Suppressor macrophage (primary cell): ENCODE results near the gene PRXL2B.
"Not testable (repeated sequence)": the region's sequence is repeated elsewhere in the genome, so short reads cannot be mapped to it uniquely, and the experiment has no call there.

Experiments
- DNase-seq, 4 experiments: peaks; one replicate each; pipeline ENCODE4 v3.0.0-alpha.2; 2020 to 2022

The PRXL2B gene

DNA sequence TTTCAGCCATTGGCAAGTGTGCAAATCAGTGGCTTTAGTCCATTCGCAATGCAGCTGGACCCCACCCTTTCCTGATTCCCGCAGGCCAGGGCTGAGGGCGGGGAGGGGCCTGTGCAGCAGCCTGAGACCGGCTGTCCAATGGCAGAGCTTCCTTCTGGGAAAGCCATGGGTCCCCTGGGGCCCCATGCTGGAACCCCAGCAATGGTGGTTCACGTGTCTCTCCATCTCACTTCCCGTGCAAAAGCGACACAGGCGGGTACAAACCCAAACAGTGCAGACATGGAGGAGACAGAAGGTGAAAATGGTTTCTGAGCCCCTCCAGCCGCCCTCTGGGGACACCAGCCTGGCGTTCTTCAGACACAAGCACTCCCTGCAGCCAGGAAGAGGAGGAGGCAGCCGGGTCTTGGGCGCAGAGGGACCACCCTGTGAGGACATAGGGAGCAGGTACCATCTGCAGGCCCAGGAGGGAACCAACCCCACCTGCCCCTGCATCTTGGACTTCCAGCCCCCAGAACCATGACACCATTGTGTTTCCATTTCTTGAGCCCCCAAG is 36.2 kb upstream of the PRXL2B start:
- not testable (repeated sequence) for DNase-seq

DNA sequence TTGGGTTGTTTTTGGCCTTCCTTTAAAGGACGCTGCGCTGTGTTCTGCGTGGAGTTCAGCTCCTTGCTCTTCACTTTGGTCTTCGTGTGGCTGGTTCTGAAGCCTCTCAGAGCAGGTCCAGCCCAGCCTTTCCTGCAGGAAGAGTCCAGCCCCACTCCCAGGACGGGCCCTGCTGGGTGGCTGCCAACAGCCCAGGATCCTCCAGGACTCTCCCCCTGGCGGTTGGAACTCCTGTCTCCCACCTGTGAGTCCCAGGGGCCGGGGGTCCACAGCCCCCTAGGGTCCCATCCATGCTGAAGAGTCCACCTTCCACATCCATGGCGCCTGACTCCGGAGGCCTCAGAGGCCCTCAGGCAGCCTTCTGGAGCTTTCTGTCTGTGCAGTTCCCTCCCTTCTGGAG is 35.0 kb upstream of the PRXL2B start:
- DNase-seq = not testable (repeated sequence)

DNA sequence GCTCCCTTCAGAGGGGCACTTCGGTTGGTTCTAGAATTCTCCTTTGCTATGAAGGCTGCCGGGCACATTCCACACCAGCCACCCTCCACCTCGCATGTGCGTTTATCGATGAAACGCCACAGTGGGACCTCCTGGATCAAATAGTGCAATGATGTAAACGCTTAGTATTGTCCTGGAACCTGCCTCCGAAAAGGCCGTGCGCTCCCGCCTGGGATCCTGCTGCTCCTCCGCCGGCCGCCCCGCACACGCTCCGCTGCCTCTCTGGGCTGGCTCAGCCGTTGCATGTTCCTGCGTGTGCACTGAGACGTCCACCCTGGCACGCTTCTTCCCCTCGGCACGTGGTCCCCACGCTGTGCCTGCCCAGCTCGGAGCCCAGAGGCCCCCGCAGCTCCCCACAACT is 34.4 kb upstream of the PRXL2B start:
- DNase-seq = no peak

DNA sequence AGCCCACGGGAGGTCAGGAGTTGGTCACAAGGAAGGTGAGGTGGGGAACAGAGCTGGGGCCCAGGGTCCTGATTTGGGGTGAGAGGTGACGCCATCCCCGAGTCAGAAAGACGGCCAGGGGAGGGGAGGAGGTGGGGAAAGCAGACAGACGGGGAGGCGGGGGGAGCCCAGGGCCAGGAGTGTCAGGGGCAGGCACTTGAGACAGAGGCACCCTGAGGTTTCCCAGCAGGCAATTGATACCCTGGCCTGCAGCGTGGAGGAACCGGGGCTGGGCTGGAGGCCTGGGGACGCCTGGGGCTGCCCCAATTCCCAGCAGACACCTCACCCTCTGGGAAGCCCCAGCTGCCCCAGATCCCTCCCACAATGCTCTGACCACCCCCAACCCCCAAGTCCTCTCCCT is 33.5 kb upstream of the PRXL2B start:
- not testable (repeated sequence) for DNase-seq

DNA sequence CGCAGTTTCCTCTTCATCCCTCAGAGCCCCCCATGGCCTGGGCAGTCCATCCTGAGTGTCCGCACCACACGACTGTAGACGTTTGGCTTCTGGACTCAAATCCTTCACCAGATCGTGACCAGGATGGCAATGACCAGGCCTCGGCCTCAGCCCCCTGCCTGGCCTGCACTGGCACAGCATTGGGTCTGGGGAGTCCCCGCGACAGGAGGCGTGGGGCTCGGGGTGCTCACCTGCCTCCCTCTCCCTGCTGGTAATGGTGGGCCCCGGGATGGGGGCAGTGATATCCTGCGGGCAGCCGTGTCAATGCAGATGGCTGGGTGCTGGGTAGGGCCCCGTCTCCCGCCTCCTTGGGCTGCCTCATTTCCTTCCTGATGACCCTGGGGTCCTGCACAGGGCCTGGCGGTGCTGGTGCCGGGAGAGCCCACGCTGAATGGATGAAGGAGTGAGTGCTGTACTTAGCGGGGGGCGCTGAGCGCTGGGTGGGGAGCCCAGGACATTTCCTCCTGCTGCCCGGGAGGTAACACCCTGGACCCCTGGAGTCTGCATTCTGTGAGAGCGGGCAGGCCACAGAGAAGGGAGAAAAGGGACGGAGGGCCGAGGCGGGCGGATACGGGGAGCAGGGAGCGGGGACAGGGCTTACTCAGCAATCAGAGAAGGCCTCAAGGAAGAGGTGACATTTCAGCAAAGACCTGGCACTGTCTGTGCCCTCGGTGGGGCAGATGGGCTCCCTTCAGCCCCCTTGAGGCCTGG is 32.5 kb upstream of the PRXL2B start:
- DNase-seq = no peak

DNA sequence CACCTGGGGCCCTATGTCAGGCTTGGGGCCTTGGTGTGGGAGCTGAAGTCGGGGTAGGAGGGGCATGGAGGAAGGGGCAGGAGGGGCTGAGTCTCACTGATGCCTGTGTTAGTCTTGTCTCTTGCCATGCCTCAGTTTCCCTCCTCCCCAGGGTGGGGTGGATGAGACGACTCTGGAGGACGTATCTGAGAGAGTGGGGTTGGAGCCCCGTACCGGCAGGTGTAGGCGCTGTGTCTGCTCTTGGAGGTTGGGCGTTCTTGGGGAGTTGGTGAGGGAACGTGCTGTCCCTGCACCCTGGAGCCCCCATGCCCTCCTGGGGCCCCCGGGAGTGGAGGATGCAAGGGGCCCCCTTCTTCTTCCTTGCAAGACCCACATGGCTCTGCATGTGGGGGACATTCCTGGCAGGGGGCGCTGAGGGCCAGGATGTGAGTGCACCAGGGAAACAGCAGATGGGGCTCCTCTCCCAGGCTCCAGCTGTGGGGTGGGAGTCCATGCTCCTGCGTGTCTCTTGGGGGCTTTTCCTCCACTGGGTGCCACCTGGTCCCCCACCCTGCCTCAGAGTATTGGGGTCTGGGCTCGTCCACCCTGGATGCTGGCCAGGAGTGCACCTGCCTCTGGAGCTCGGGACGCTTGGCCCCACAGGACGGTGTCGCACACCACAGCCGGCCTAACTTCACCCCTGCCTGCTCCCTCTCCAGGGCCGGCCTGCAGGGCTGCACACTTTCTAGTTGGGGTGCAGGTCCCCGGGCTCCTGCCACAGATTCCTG is 31.8 kb upstream of the PRXL2B start:
- DNase-seq = peak; percentile 51 to 79 (median 66)

DNA sequence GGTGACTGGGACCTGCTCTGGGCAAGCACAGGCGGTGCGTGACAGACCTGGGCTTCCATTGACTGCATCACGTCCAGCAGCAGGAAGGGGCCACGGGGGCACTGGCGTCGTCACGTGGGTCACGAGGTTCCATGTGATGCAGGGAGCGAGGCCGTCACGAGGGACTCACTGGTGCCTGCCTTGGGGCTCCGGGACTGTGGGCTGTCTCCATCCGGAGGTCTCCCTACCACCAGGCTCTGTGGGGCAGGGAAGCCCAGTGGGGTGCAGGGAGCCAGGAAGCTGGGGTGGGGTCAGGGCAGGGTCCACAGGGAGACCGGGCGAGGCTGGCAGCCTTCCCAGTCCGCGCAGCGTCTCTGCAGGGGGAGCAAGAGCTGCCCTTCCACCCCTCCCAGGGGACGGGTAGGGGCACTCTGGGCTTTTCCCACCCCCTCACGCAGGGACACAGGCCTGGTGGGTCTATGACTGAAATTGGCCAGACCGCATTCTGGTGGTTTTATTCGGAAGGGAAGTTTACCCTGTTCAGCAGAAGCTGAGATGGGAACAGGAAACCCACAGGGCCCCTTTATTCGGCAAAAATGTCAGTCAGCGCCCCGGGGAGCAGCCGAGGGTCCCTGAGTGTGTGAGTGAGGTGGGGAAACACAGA is 30.8 kb upstream of the PRXL2B start:
- peak; percentile 98 to 99 (median 98) for DNase-seq

DNA sequence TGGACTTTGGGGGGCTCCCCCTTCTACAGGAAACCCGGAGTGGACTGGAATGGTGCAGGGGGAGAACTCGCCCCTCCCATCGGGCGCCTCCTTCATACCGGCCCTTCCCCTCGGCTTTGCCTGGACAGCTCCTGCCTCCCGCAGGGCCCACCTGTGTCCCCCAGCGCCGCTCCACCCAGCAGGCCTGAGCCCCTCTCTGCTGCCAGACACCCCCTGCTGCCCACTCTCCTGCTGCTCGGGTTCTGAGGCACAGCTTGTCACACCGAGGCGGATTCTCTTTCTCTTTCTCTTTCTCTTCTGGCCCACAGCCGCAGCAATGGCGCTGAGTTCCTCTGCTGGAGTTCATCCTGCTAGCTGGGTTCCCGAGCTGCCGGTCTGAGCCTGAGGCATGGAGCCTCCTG is 30.3 kb upstream of the PRXL2B start, which contains the start of gene TNFRSF14:
TNFRSF14 (plus strand) TSS at position 95 of the 401 bp plus-strand sequence; CDS start at position 389, 294 bp downstream.
- peak in 1 of 4 experiments; percentile 78 for DNase-seq

DNA sequence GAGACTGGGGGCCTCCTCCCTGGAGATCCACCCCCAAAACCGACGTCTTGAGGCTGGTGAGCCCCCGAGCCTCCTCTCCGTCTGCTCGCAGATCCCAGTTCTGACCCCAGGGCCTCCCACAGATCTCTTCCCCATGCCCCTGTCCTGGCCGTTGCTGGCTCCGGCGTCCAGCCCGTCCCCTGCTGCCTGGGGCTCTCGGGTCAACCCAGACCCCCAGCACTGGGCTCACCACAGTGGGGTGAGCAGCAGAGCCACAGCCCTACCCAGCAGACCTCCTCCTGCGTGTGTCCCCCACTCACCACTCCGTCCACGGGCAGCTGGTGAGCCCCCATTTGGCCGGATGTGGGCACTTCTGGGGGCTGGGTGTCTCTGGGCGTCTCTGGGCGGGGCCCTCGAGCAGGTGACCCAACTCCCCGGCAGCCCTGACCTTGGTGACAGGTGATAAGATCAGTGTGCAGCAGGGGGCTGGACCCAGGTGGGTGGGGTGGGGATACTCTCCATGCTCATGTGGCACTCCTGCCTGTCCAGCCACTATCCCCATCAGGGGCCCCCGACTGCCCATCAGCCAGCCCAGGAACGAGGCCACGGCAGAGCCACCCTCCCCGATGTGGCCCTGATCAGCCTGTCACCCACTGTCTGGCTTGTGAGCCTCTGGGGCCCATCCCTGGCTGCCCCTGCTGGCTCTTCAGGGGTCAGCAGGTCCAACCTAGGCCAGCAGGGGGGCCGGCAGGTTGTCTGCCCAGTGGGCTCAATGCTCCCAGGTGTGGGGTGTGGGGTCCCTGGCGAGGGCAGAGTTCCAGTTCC is 29.7 kb upstream of the PRXL2B start:
- DNase-seq = peak; percentile 42 to 76 (median 56)

DNA sequence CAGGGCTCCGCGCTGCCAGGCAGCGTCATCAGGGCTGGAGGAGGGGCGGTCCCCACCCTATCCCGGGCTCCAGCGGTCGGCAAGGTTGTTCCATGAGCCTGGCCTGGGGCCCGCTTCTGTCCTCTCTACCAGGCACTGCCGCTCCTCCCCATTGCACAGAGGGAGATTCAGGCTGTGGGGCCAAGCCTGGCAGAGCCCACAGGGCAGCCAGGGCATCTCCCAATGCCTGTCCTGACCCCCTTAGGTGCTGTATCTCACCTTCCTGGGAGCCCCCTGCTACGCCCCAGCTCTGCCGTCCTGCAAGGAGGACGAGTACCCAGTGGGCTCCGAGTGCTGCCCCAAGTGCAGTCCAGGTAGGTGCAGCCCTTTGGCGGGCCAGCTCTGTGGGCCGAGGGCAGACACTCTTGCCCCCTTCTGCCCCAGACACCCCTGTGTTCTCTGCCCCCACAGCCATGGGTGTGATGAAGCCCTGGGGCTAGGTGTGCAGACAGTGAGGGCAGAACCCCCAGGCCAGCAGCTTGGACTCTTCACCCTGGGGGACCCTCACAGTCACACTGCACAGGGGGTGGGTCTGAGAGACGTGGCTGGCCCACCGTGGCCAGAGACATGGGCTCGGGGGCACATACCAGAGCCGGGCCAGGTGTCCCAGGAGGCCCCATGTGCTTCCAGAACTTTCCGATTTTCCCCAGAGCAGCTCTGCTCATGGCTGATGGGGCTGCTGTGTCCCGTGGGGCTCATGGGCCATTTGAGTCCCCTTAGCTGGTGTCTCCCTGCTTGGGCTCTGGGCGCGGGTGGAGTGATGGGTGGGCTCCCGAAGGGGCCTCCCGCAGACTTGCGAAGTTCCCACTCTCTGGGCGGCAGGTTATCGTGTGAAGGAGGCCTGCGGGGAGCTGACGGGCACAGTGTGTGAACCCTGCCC is 28.8 kb upstream of the PRXL2B start:
- DNase-seq = no peak

DNA sequence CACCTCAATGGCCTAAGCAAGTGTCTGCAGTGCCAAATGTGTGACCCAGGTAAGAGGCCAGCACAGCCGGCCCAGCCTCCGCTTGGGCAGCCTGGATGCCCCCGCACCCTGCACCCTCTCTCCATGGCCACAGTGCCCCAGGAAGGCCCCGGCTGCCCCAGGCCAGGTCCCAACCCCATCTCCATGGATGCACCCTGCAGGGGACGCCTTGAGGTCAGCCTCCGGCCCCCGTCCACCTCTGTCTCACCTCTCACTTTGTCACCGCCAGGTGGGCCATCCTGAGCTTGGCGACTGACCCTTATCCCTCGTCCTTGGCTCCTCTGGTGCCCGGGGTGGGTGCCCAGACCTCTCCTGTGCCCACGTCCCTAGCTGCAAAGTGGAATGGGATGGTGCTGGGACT is 28.2 kb upstream of the PRXL2B start:
- DNase-seq = peak in 1 of 4 experiments; percentile 9

DNA sequence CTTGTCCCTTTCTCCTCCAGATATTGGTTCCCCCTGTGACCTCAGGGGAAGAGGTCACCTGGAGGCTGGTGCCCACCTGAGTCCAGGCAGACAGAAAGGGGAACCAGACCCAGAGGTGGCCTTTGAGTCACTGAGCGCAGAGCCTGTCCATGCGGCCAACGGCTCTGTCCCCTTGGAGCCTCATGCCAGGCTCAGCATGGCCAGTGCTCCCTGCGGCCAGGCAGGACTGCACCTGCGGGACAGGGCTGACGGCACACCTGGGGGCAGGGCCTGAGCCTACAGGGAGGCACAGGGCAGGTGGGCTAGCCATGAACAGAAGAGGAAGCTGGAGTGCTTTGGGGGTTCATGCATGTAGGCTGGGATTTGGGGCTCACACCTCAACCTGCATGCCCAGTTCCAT is 27.7 kb upstream of the PRXL2B start:
- DNase-seq = no peak

DNA sequence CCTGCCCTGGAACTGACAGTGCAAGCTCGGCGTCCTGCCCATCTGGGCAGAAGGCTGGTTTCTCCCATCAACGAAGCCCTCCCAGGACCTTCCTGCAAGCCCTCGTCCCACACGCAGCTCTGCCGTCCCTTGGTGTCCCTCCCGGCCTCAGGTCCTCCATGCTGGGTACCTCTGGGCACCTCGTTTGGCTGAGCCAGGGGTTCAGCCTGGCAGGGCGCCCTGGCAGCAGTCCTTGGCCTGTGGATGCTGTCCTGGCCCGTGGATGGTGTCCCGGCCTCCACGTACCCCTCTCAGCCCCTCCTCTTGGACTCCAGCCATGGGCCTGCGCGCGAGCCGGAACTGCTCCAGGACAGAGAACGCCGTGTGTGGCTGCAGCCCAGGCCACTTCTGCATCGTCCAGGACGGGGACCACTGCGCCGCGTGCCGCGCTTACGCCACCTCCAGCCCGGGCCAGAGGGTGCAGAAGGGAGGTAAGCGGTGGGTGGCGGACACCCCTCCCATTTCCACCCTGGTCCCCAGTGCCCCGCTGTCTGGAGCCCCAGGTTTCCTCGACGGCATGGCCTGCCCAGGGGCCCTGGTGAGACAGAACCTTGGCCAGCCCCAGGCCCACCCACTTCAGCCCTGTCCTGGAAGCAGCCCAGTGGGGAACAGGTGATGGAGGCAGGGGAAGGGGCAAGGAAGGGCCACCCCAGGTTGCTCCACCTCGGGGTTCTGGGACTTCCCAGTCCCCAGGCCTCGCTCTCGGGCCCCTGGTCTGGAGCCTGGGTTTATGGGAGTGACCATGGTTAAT is 26.9 kb upstream of the PRXL2B start:
- DNase-seq = no peak

DNA sequence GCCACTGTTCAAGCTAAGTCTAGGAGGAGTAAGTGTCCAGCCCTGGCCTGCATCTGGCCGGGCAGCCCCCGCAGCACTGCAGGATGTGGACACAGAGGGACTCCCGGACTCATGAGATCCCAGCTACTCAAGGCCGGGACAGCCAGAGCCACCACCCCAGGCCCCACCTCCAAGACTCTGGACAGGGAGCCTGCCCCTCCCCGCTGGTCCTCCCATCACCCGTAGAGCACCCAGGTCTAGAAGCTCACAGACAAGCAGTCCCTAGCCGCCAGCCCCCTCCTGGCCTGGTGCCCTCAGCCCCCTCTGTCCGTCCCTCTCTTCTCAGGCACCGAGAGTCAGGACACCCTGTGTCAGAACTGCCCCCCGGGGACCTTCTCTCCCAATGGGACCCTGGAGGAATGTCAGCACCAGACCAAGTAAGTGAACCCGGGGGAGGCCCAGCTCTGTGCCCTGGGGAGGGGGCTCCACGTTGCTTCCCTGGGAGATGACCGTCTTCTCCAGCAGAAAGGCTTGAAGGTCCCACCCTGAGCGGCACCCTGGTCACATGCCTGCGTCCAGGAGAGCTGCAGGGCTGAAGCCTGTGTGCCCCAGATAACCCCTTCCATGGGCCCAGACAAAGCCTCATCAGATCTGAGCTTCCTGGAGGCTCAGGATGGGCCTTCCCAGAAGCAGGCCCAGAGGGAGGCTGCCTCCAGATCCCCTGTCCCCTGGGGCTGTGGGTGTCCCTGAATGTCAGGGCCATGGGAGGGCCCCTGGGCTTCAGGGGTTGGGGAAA is 26.1 kb upstream of the PRXL2B start:
- DNase-seq = peak in 1 of 4 experiments; percentile 5

DNA sequence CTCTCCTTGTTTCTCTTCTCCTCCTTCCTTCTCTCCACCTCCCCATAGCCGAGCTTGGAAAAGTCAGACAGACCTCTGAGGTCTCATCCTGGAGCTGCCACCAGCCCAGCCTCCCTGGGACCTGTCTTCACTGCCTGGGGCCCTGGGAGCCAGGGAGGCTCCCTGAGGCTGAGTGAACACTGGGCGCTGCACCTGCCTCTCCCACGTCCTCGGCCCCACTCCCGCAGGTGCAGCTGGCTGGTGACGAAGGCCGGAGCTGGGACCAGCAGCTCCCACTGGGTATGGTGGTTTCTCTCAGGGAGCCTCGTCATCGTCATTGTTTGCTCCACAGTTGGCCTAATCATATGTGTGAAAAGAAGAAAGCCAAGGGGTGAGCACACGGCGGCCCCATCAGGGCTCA is 25.1 kb upstream of the PRXL2B start:
- DNase-seq = no peak

DNA sequence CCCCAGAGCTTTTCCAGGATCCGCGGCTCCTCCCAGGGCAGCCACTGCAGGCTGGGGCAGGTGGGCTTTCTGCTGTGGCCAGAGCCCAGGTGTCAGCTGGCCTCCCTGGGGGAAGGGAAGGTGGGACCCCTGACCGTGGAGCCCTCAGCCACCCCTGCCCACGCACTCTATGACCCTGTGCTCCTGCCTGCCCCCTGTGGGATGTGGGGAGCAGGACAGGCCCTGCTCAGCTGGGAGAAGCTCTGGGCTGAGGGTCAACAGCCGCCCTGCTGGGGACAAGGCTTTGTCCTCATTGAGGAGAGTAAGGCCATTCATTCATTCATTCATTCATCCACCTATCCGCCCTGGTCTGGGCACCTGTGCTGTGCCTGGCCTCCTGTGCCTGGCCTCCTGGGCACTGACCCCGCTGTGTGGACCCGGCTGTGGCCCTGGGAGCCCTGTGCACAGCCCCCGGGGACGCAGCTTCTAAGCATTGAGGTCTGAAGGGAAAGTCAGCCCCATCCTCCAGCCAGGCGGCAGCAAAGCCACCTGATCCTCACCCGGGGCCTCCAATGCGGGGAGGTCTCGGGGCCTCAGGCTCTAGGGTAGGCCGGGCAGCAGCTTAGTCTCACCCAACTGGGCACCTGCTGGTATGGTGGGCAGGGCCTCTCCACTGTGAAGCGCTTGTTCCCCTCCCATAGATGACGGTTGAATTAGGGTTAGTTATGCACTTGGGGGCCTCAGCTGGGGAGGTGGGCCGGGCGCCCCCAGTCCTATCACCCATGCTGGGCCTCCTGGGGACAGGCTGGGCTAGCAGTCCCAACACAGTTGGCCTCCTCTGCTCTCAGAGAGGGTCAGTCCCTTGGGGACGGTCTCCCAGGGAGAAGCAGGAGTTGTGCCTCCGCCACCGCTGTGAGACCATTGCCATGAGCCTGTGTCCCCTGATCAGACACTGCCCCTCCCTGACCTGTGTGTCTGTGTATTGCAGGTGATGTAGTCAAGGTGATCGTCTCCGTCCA is 24.4 kb upstream of the PRXL2B start:
- DNase-seq = peak in 3 of 4 experiments; percentile 49 to 63 (median 49)

DNA sequence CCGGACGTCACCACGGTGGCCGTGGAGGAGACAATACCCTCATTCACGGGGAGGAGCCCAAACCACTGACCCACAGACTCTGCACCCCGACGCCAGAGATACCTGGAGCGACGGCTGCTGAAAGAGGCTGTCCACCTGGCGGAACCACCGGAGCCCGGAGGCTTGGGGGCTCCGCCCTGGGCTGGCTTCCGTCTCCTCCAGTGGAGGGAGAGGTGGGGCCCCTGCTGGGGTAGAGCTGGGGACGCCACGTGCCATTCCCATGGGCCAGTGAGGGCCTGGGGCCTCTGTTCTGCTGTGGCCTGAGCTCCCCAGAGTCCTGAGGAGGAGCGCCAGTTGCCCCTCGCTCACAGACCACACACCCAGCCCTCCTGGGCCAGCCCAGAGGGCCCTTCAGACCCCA is 23.4 kb upstream of the PRXL2B start:
- no peak for DNase-seq
